NB4 (cell line): ENCODE results near the gene SNX9.
"Not testable (repeated sequence)": the region's sequence is repeated elsewhere in the genome, so short reads cannot be mapped to it uniquely, and the experiment has no call there.

Experiments
- MYC ChIP-seq: IDR thresholded peaks from 2 replicates; pipeline ENCODE4 v1.6.1; 2011; ENCODE audit warnings: low read depth, low read length
- POLR2A ChIP-seq: IDR thresholded peaks from 2 replicates; pipeline ENCODE4 v1.6.1; 2011; ENCODE audit warnings: mild to moderate bottlenecking; ENCODE audit not compliant: insufficient read length; ENCODE audit errors: extremely low read depth
- TF ChIP-seq, protein P1 (sequence below): IDR thresholded peaks from one replicate; pipeline ENCODE4 v1.5.1; 2012; ENCODE audit warnings: low read depth, low read length
- TF ChIP-seq, protein P2 (sequence below): IDR thresholded peaks from 2 replicates; pipeline ENCODE4 v1.6.1; 2011; ENCODE audit warnings: low read depth, low read length

GRCh38 chr6:157900751-157901150 lies 77.7 kb downstream of the SNX9 start:
- TF ChIP-seq, protein P1, sequence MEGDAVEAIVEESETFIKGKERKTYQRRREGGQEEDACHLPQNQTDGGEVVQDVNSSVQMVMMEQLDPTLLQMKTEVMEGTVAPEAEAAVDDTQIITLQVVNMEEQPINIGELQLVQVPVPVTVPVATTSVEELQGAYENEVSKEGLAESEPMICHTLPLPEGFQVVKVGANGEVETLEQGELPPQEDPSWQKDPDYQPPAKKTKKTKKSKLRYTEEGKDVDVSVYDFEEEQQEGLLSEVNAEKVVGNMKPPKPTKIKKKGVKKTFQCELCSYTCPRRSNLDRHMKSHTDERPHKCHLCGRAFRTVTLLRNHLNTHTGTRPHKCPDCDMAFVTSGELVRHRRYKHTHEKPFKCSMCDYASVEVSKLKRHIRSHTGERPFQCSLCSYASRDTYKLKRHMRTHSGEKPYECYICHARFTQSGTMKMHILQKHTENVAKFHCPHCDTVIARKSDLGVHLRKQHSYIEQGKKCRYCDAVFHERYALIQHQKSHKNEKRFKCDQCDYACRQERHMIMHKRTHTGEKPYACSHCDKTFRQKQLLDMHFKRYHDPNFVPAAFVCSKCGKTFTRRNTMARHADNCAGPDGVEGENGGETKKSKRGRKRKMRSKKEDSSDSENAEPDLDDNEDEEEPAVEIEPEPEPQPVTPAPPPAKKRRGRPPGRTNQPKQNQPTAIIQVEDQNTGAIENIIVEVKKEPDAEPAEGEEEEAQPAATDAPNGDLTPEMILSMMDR: not testable (repeated sequence)
- TF ChIP-seq, protein P2, sequence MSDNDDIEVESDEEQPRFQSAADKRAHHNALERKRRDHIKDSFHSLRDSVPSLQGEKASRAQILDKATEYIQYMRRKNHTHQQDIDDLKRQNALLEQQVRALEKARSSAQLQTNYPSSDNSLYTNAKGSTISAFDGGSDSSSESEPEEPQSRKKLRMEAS: not testable (repeated sequence)
- TF ChIP-seq POLR2A, MYC: not testable (repeated sequence)
